Activated T-helper 2 cell treated with anti-CD3 and anti-CD28 coated beads, Interferon-gamma antibody, Interleukin-2, Interleukin-4, amounts not matched to agents 10 μg/mL and 5 μg/mL and 100 μg/mL, durations not matched to agents 14 hours and 24 hours and 36 hours (primary cell): ENCODE results near the gene ASAP2. TPM values are rescaled to one million over a fixed set of nuclear protein-coding genes. Genes with fewer than 3 reads are reported as not detected.

Source experiments
- DNase-seq: peaks from one replicate; pipeline ENCODE4 v3.0.0; 2021; ENCODE audit warnings: low spot score
- H3K27ac Mint-ChIP-seq: one replicate; pipeline ENCODE4 v1.8.0; 2021; ENCODE audit warnings: mixed read lengths
- H3K27me3 Mint-ChIP-seq: one replicate; pipeline ENCODE4 v1.8.0; 2021; ENCODE audit warnings: low read depth, mixed read lengths
- H3K36me3 Mint-ChIP-seq: one replicate; pipeline ENCODE4 v1.8.0; 2021; ENCODE audit warnings: low read depth, mixed read lengths
- H3K4me1 Mint-ChIP-seq: one replicate; pipeline ENCODE4 v1.8.0; 2021; ENCODE audit warnings: low read depth, mixed read lengths
- H3K4me3 Mint-ChIP-seq: one replicate; pipeline ENCODE4 v1.8.0; 2021; ENCODE audit warnings: low read depth, mild to moderate bottlenecking, moderate library complexity, mixed read lengths
- H3K9me3 Mint-ChIP-seq: one replicate; pipeline ENCODE4 v1.8.0; 2021; ENCODE audit warnings: mixed read lengths
- intact Hi-C: fragments of 100-400 bp; cut with micrococcal nuclease; formaldehyde crosslinking; loops from one replicate; pipeline ENCODE4 v1.15.1; 2023
- total RNA-seq: library from RNA; stranded (reverse); gene quantifications from 2 replicates; pipeline ENCODE4 v1.2.3, GENCODE V29; 2022

ASAP2 gene
- total RNA-seq, 1 donor from 2014 or later: 0.96 TPM

DNA sequence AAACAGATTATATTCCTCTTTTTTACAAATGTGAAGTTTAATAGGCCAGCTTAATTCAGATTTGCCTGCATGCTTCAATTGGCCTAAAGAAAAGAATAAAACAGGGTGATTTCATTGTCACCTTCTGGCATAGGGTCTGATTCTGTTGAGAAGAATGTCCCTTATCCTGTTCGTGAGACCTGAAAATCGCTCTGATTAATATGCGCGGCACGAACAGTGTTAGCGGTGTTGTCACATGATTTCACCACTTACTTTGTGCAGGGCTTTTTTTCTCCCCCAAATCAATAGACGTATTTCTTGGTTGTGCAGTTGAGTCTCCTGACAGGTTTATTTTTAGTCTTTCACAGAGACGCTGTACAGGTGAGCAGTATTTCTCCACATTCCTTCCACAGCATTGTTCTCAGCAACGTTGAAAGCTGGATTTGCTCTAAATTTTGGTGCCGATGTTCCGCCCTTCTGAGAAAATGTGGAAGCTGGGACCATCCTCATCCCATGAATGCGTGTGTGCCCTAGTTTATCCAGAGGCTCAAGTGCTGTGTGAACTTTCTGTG, 134.8 kb downstream of the ASAP2 start:
- no peak overlapping the region for H3K4me3 Mint-ChIP-seq
- peaks cover under 1% of the 10 kb centered on the region for H3K4me1 Mint-ChIP-seq
- DNase-seq: no peak
- intact Hi-C loops: no loop called here
- no peaks in the 10 kb centered on the region for H3K36me3 Mint-ChIP-seq
- H3K27ac Mint-ChIP-seq: no peak overlapping the region
- peaks cover 3% of the 10 kb centered on the region for H3K27me3 Mint-ChIP-seq
- H3K9me3 Mint-ChIP-seq: no peaks in the 10 kb centered on the region

DNA sequence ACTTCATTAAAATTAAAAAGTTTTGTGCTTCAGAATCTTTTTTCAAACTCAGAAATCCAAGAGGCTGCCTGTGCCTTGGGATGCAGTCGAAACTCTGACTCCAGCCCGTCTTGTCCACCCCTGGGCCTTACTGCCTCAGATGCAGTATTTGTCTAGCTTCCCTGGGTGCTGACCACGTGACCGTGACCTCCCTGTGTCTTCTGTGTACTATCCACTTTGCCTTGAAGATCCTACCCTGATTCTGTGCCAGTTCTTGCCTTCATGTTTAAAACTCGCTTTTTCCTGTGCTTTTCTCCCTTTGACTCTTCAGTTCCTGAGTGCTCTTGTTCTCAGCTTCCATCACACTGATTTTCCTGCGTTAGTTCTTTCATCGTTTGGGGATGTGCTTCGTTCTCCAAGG, 136.0 kb downstream of the ASAP2 start:
- H3K27ac Mint-ChIP-seq: no peak overlapping the region
- H3K9me3 Mint-ChIP-seq: no peaks in the 10 kb centered on the region
- DNase-seq: no peak

DNA sequence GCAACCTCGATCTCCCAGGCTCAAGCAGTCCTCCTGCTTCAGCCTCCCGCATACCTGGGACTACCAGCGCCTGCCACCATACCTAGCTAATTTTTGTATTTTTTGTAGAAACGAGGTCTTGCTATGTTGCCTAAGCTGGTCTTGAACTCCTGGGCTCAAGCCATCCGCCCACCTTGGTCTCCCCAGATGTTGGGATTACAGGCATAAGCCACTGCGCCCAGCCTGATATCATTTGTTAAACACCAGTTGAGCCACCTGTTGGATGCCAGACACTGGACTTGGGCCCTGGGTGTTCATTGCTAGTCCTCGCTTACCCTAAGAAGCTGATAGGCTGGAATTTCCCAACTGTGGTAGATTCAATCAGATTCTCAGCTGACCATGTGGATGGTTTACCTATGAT, 136.9 kb downstream of the ASAP2 start:
- intact Hi-C loops: no loop called here
- no peak for DNase-seq
- Mint-ChIP-seq H3K4me3 (no peak overlapping the region), H3K27ac (no peak overlapping the region), H3K27me3 (peaks cover 3% of the 10 kb centered on the region), H3K36me3 (no peaks in the 10 kb centered on the region), H3K9me3 (no peaks in the 10 kb centered on the region), H3K4me1 (no peaks in the 10 kb centered on the region)

More for the DNA sequence above, 136.0 kb downstream of the ASAP2 start:
- Mint-ChIP-seq H3K4me1 (no peaks in the 10 kb centered on the region), H3K4me3 (no peak overlapping the region), H3K36me3 (no peaks in the 10 kb centered on the region), H3K27me3 (peaks cover 3% of the 10 kb centered on the region)
- intact Hi-C loops: no loop called here

DNA sequence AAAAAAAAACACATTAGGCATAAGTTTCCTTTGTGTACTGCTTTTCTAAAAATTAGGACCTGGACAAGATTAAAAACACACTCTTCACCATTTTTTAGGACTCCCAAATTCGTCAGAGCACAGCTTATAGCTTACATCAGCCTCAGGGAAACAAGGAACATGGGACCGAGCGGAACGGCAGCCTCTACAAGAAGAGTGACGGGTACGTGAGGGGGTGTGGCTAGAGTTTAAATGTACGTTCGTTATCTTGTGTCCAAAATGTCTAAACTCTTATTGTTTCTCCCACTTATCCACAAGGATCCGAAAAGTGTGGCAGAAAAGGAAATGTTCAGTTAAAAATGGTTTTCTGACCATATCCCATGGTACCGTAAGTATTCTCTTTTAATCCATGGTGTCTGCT, 137.8 kb downstream of the ASAP2 start:
- Mint-ChIP-seq H3K36me3 (no peaks in the 10 kb centered on the region), H3K27ac (no peak overlapping the region), H3K9me3 (no peaks in the 10 kb centered on the region), H3K4me1 (no peaks in the 10 kb centered on the region), H3K4me3 (no peak overlapping the region), H3K27me3 (peaks cover 3% of the 10 kb centered on the region)
- no peak for DNase-seq
- intact Hi-C loops: no loop called here

DNA sequence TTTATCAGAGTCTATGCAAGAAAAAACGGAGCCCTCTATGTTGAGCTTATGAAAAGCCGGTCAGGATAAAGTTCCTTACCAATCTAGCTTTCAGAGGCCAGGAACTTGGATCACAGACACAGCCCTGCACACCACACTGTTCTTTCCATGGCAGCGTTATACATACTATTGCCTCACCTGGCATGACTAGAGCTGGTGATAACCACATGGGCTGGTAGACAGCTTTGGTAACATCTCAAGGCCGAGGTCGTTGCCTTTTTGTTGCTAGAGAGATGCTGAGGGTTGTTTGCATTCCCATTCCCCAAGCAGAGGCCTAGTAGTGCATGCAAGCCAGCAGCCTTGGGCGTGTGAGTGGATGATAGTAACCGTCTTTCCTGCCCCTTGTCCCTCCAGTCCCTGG, 138.7 kb downstream of the ASAP2 start:
- no peak overlapping the region for H3K27ac Mint-ChIP-seq
- H3K4me1 Mint-ChIP-seq: no peaks in the 10 kb centered on the region
- H3K9me3 Mint-ChIP-seq: no peaks in the 10 kb centered on the region
- H3K4me3 Mint-ChIP-seq: no peak overlapping the region
- H3K36me3 Mint-ChIP-seq: no peaks in the 10 kb centered on the region
- DNase-seq: no peak
- peaks cover 3% of the 10 kb centered on the region for H3K27me3 Mint-ChIP-seq
- intact Hi-C loops: no loop called here

DNA sequence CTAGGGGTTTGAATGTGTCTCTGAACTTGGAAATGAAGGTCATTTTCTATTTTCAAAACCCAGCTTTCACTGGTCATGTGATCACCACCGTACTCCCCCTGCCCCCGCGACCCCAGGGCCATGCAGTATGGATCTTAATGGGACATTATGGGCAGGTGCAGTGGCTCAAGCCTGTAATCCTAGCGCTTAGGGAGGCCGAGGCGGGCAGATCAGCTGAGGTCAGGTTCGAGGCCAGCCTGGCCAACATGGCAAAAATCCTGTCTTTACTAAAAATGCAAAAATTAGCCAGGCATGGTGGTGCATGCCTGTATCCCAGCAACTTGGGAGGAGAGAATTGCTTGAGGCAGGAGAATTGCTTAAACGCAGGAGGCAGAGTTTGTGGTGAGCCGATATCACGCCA, 139.4 kb downstream of the ASAP2 start:
- intact Hi-C loops: no loop called here
- no peak overlapping the region for H3K4me3 Mint-ChIP-seq
- DNase-seq: no peak
- no peaks in the 10 kb centered on the region for H3K9me3 Mint-ChIP-seq
- no peak overlapping the region for H3K27ac Mint-ChIP-seq
- no peaks in the 10 kb centered on the region for H3K36me3 Mint-ChIP-seq
- peaks cover 7% of the 10 kb centered on the region for H3K27me3 Mint-ChIP-seq
- no peaks in the 10 kb centered on the region for H3K4me1 Mint-ChIP-seq

DNA sequence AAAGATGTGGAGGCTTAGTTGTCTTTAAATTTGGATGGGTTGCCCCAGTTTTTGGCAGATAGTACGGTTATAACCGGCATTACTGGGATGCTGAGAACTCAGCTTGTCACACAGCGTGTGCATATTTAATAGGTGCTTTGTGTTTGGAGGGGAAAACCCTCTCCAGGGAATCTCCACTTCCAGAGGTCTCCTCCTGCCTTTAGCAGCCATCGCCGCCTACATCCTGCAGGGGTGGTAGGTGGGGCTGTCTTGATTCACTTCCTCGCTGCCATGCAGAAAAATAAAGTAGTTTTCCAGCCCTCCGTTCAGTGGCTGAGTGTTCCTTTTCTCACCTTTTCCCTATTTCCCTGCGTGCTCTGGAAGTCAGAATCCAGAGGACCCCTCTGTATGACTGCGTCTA, 140.3 kb downstream of the ASAP2 start:
- H3K9me3 Mint-ChIP-seq: no peaks in the 10 kb centered on the region
- intact Hi-C loops: no loop called here
- no peak overlapping the region for H3K27ac Mint-ChIP-seq
- H3K4me1 Mint-ChIP-seq: no peaks in the 10 kb centered on the region
- peaks cover 7% of the 10 kb centered on the region for H3K27me3 Mint-ChIP-seq
- no peak overlapping the region for H3K4me3 Mint-ChIP-seq
- H3K36me3 Mint-ChIP-seq: no peaks in the 10 kb centered on the region
- no peak for DNase-seq

DNA sequence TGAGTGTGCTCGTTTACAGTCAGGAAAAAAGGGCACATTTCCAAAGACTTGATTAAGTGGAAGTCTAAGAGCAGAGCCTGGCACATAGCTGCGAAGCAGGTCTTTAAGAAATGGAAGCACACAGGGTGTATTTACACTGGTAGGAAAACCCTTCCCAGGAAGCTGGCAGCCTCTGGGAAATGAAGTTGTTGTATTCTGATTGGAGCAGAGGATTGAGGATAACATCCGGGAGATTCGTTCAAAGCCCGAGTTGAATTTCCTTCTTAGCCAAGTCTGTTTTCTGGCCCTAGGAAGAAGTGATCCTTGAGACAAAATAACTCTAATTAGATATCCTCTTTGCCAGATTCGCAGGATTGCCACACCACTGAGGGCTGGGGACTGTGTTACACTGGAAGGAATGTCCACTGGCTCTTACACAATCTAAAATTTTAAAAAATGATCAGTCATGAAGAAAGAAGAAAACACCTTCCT, 140.8 kb downstream of the ASAP2 start:
- Mint-ChIP-seq H3K4me3 (no peak overlapping the region), H3K4me1 (no peaks in the 10 kb centered on the region), H3K36me3 (no peaks in the 10 kb centered on the region), H3K9me3 (no peaks in the 10 kb centered on the region), H3K27me3 (peaks cover 6% of the 10 kb centered on the region), H3K27ac (no peak overlapping the region)
- intact Hi-C loops: no loop called here
- DNase-seq: no peak

DNA sequence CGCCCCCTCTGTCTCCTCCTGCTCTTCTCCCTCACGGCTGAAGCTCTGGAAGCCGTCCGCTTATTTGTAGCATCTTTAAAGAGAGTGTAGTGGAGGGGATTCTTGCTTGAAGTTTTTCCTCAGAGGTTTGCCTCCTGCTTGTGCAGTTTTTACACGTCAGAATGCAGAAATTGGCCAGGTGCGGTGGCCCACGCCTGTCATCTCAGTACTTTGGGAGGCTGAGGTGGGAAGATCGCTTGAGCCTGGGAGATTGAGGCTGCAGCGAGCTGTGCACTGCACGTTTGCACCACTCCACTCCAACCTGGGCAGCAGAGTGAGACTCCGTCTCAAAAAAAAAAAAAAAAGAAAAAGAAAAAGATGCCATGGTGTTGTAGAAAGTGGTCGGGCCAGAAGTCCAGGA, 147.7 kb downstream of the ASAP2 start:
- Mint-ChIP-seq H3K27me3 (peaks cover 27% of the 10 kb centered on the region), H3K4me3 (no peak overlapping the region), H3K36me3 (no peaks in the 10 kb centered on the region), H3K9me3 (no peaks in the 10 kb centered on the region), H3K27ac (no peak overlapping the region), H3K4me1 (no peaks in the 10 kb centered on the region)
- intact Hi-C loops: no loop called here
- no peak for DNase-seq

DNA sequence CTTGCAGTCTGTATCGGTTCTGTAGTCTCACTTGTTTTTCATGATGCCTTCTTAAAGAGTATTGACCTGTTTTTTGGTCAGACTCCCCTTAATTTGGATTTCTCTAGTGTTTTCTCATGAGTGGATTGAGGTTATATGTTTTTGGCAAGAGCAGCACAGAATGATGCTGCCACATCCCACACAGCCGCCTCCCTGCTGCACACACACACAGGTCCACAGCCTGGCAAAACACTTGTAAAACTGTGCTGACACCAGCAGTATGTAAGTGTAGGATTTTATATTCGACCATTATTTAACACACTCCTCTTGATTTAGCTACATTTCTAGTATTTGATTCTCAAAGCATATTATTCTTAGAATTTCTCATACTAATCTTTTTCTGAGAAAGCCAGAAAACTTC, 148.7 kb downstream of the ASAP2 start:
- no peak overlapping the region for H3K4me3 Mint-ChIP-seq
- intact Hi-C loops: no loop called here
- no peak for DNase-seq
- H3K36me3 Mint-ChIP-seq: no peaks in the 10 kb centered on the region
- H3K4me1 Mint-ChIP-seq: no peaks in the 10 kb centered on the region
- H3K9me3 Mint-ChIP-seq: no peaks in the 10 kb centered on the region
- peaks cover 31% of the 10 kb centered on the region for H3K27me3 Mint-ChIP-seq
- no peak overlapping the region for H3K27ac Mint-ChIP-seq

DNA sequence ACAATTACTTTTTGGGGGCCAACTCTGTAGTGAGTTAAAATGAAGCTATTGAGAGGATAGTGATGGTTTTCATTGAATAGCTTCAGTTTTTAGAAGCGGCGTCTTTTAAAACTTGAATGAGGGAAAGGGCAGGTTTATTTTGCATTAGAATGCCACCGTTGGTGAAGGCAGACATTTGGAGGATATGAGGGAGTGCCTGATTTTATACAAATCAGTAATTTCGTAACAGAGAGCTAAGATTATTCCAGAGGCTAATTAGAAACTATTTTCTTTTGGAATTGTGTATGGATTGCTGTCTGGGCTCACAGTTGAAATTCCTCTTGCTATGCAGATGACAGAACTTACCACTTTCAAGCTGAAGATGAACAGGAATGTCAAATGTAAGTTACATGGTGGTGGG, 149.1 kb downstream of the ASAP2 start:
- intact Hi-C loops: no loop called here
- Mint-ChIP-seq H3K9me3 (no peaks in the 10 kb centered on the region), H3K36me3 (no peaks in the 10 kb centered on the region), H3K27me3 (peaks cover 29% of the 10 kb centered on the region), H3K4me3 (no peak overlapping the region), H3K27ac (no peak overlapping the region), H3K4me1 (no peaks in the 10 kb centered on the region)
- DNase-seq: no peak

DNA sequence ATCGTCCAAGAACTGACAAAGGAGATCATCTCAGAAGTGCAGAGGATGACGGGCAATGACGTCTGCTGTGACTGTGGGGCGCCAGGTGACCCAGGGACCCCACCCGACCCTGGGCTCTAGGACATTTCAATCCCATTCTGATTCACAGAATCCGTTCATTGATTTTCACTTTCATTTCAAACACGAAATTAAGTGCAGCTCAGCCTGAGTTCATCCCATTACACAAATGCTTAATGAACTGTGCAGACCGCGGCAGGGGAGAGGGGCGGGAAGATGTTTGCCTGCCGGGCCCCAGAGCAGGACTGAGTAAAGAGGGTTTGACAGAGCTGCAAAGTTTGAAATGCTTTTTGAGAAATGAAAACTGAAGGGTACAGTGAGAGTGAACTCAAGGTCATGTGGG, 149.6 kb downstream of the ASAP2 start:
- no peak overlapping the region for H3K4me3 Mint-ChIP-seq

DNA sequence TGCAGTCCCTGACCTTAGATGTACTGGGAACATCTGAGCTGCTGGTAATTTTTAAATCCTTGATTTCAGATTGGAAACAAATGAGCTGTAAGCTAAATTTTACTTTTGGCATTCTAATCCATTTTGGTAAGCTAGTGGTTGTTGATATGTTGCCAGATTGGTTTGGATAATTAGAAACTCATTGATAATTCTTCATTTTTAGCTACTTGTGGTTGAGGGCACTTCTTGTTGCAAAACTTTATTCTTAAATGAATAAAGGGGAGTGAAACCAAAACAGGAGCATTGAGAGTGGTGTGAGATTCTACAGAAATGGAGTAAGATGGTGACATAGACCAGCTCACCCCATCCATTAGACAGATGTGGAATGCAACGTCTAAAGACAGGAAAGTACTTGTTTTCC, 152.2 kb downstream of the ASAP2 start:
- H3K9me3 Mint-ChIP-seq: no peaks in the 10 kb centered on the region
- no peak overlapping the region for H3K27ac Mint-ChIP-seq
- no peak for DNase-seq
- H3K4me3 Mint-ChIP-seq: no peak overlapping the region
- no peaks in the 10 kb centered on the region for H3K36me3 Mint-ChIP-seq
- H3K4me1 Mint-ChIP-seq: no peaks in the 10 kb centered on the region
- peaks cover 33% of the 10 kb centered on the region for H3K27me3 Mint-ChIP-seq
- intact Hi-C loops: no loop called here

More for the DNA sequence above, 149.6 kb downstream of the ASAP2 start:
- Mint-ChIP-seq H3K4me1 (no peaks in the 10 kb centered on the region), H3K27ac (no peak overlapping the region), H3K27me3 (peaks cover 28% of the 10 kb centered on the region), H3K36me3 (no peaks in the 10 kb centered on the region), H3K9me3 (no peaks in the 10 kb centered on the region)
- no peak for DNase-seq
- intact Hi-C loops: no loop called here

DNA sequence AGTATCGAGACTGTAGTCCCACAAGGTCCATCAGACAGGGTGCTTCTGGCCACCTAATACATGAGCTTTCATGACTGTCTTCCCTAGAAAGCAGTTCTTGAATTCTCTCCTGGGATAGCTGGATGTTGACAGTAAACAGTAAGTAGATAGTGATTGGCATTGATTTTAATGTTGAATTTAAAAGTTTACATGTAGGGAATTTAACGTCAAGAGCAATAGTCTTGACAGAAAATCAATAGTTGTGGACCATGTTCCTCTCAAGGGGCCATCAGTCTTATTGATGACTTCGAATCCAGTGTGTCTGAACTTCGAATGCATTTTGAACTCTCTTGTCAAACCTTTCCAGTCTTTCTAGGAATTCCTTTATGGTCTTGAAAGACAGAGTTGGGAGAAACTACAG, 152.9 kb downstream of the ASAP2 start:
- Mint-ChIP-seq H3K36me3 (no peaks in the 10 kb centered on the region), H3K27ac (no peak overlapping the region), H3K27me3 (peaks cover 33% of the 10 kb centered on the region), H3K4me3 (no peak overlapping the region), H3K9me3 (no peaks in the 10 kb centered on the region), H3K4me1 (no peaks in the 10 kb centered on the region)
- DNase-seq: no peak
- intact Hi-C loops: no loop called here
